Fibroblast of skin of left quadriceps (primary cell): Measurements from ENCODE around the gene CBX1.

Experiments used
- DNase-seq, 2 experiments: peaks; one replicate each; pipeline ENCODE4 v3.0.0-alpha.2; 2013; ENCODE audit warnings: low read depth in 2 of 2

CBX1 gene

GRCh38 chr17:48101012-48101720, at the start of gene CBX1:
TSS of gene CBX1 (minus strand) at chr17:48101478. CDS start at chr17:48077004, 24,474 bp downstream.
- DNase-seq, result peak; percentile 85 to 87

GRCh38 chr17:48150597-48151001, 49.3 kb upstream of the CBX1 start:
- no peak for DNase-seq

GRCh38 chr17:48149787-48150463, 48.6 kb upstream of the CBX1 start:
- DNase-seq, result no peak

GRCh38 chr17:48148854-48149786, 47.8 kb upstream of the CBX1 start:
- peak in 1 of 2 experiments; percentile 6 for DNase-seq

- DNase-seq, result no peak
Observed at GRCh38 chr17:48148029-48148770, 46.9 kb upstream of the CBX1 start.

- no peak for DNase-seq
Observed at GRCh38 chr17:48144976-48145798, 43.9 kb upstream of the CBX1 start.

- no peak for DNase-seq
Observed at GRCh38 chr17:48144231-48144630, 43.0 kb upstream of the CBX1 start.

GRCh38 chr17:48143629-48144028, 42.4 kb upstream of the CBX1 start:
- no peak for DNase-seq

- DNase-seq, result no peak
Observed at GRCh38 chr17:48139944-48140343, 38.7 kb upstream of the CBX1 start.

- DNase-seq, result no peak
Observed at GRCh38 chr17:48137656-48138055, 36.4 kb upstream of the CBX1 start.

- DNase-seq, result no peak
Observed at GRCh38 chr17:48134912-48135480, 33.7 kb upstream of the CBX1 start.

- DNase-seq, result no peak
Observed at GRCh38 chr17:48132385-48132784, 31.1 kb upstream of the CBX1 start.

- DNase-seq, result peak; percentile 38 to 40
Observed at GRCh38 chr17:48131216-48131824, 30.0 kb upstream of the CBX1 start.

GRCh38 chr17:48129981-48130380, 28.7 kb upstream of the CBX1 start:
- DNase-seq, result no peak

GRCh38 chr17:48128400-48128799, 27.1 kb upstream of the CBX1 start:
- DNase-seq, result no peak

- DNase-seq, result no peak
Observed at GRCh38 chr17:48127371-48128051, 26.2 kb upstream of the CBX1 start.

- no peak for DNase-seq
Observed at GRCh38 chr17:48126532-48126850, 25.2 kb upstream of the CBX1 start.

- no peak for DNase-seq
Observed at GRCh38 chr17:48125829-48126531, 24.7 kb upstream of the CBX1 start.
